NT2/D1 (cell line): ENCODE data around the gene ZMAT5.

Experiments used
- YY1 ChIP-seq: IDR thresholded peaks from 2 replicates; pipeline ENCODE4 v1.6.1; 2011; ENCODE audit not compliant: insufficient read length, insufficient read depth
- ZNF274 ChIP-seq: IDR thresholded peaks from 2 replicates; pipeline ENCODE4 v1.6.1; 2011; ENCODE audit warnings: mild to moderate bottlenecking, low read depth, low read length

DNA sequence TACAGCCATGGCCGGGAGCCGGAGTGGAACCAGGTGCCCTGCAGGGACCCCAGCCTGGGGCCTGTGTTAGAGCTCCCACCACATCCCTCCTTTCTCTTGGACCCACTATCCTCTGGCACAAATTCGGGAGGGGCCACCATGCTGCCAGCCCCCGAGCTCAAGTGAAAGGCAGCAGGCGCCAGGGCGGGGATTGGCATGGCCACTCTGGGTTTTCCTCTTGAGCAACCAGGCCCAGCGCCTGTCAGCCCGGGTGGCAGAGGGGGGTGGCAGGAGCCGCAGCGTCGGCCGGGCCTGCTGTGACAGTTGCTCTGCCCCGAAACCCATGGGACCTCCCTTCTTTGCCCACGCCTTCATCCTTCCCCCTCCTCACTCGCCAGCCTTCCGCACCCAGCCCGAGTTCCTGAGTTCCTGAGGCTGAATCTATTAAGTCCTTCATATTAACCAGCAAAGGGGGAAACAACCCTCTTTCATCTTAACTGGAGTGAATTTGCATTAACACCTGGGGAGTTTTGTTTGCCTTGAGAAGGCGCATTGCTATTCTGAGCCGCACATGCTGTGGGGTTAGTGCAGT is 63.8 kb downstream of the ZMAT5 start:
- no peak for TF ChIP-seq YY1
- no peak for TF ChIP-seq ZNF274
